Erythroblast (primary cell): ENCODE results near the gene BTBD17.

ENCODE experiments used
- DNase-seq, 2 experiments: peaks; one replicate each; lab custom pipeline; 2025; lab: John Stamatoyannopoulos, UW
- GATA1 ChIP-seq: IDR thresholded peaks from 2 replicates; pipeline ENCODE4 v1.6.1; 2011; ENCODE audit warnings: low read depth, mild to moderate bottlenecking, control low read depth, low read length, moderate library complexity
- POLR2A ChIP-seq: IDR thresholded peaks from 2 replicates; pipeline ENCODE4 v1.6.1; 2011; ENCODE audit warnings: mild to moderate bottlenecking, low read length

BTBD17 gene

GRCh38 chr17:74329378-74329777, 32.3 kb downstream of the BTBD17 start:
- no peak for TF ChIP-seq POLR2A
- no peak for TF ChIP-seq GATA1

GRCh38 chr17:74328487-74328886, 33.2 kb downstream of the BTBD17 start:
- TF ChIP-seq POLR2A (no peak), GATA1 (no peak)
- no peak for DNase-seq

More at GRCh38 chr17:74329378-74329777, 32.3 kb downstream of the BTBD17 start:
- DNase-seq: no peak

GRCh38 chr17:74326506-74326905, 35.2 kb downstream of the BTBD17 start:
- DNase-seq: no peak
- no peak for TF ChIP-seq POLR2A
- TF ChIP-seq GATA1: no peak

- TF ChIP-seq POLR2A (no peak), GATA1 (no peak)
- DNase-seq: peak; percentile 29 to 39
These were observed 35.8 kb downstream of the BTBD17 start, which contains the start of gene KIF19 for GRCh38 chr17:74325743-74326379. Gene KIF19 (plus strand): TSS chr17:74326226. CDS start chr17:74326350, 124 bp downstream.

- DNase-seq: no peak
- TF ChIP-seq POLR2A (no peak), GATA1 (no peak)
These were observed 36.3 kb downstream of the BTBD17 start for GRCh38 chr17:74325376-74325742.

- DNase-seq: no peak
- TF ChIP-seq POLR2A: no peak
- TF ChIP-seq GATA1: no peak
These were observed 37.1 kb downstream of the BTBD17 start for GRCh38 chr17:74324521-74324920.

- DNase-seq: no peak
- TF ChIP-seq POLR2A: no peak
- no peak for TF ChIP-seq GATA1
These were observed 43.3 kb downstream of the BTBD17 start for GRCh38 chr17:74318391-74318790.

- DNase-seq: no peak
- TF ChIP-seq GATA1 (no peak), POLR2A (no peak)
These were observed 44.6 kb downstream of the BTBD17 start for GRCh38 chr17:74317071-74317470.

GRCh38 chr17:74316220-74316619, 45.4 kb downstream of the BTBD17 start:
- no peak for DNase-seq
- TF ChIP-seq POLR2A (no peak), GATA1 (no peak)

- no peak for TF ChIP-seq POLR2A
- no peak for TF ChIP-seq GATA1
- DNase-seq: no peak
These were observed 46.8 kb downstream of the BTBD17 start for GRCh38 chr17:74314877-74315276.

- no peak for TF ChIP-seq GATA1
- no peak for TF ChIP-seq POLR2A
- DNase-seq: no peak
These were observed 51.8 kb downstream of the BTBD17 start for GRCh38 chr17:74309902-74310301.

GRCh38 chr17:74307984-74308773, 53.5 kb downstream of the BTBD17 start:
- DNase-seq: peak; percentile 19 to 24
- no peak for TF ChIP-seq GATA1
- no peak for TF ChIP-seq POLR2A
